RWPE2 (cell line): ENCODE results near the gene SLC35D1.
"Not testable (repeated sequence)": the region's sequence is repeated elsewhere in the genome, so short reads cannot be mapped to it uniquely, and the experiment has no call there.

Experiments
- ATAC-seq: fragments of 200-7000 bp; cut with Tn5 transposase; 3 replicates; pipeline ENCODE4 v1.9.1; 2021; ENCODE audit warnings: low read depth
- DNase-seq: peaks from one replicate; pipeline ENCODE4 v3.0.0-alpha.2; 2020; ENCODE audit warnings: low spot score
- H3K27ac ChIP-seq: fragments of 450-650 bp; 2 replicates; pipeline ENCODE4 v1.5.1; 2017; ENCODE audit warnings: mild to moderate bottlenecking; ENCODE audit not compliant: poor library complexity, severe bottlenecking
- H3K27me3 ChIP-seq: fragments of 250-450 bp; sonication (Bioruptor Pico); 2 replicates; pipeline ENCODE4 v1.5.1; 2021; ENCODE audit warnings: mild to moderate bottlenecking, moderate library complexity; ENCODE audit not compliant: insufficient read depth, poor library complexity, severe bottlenecking
- H3K36me3 ChIP-seq: fragments of 250-450 bp; sonication (Bioruptor Pico); 2 replicates; pipeline ENCODE4 v1.5.1; 2020; ENCODE audit warnings: low read depth, mild to moderate bottlenecking, moderate library complexity
- H3K4me1 ChIP-seq: fragments of 250-450 bp; sonication (Bioruptor Pico); 2 replicates; pipeline ENCODE4 v1.5.1; 2021; ENCODE audit warnings: mild to moderate bottlenecking, moderate library complexity; ENCODE audit not compliant: insufficient read depth, poor library complexity, severe bottlenecking
- H3K4me3 ChIP-seq: fragments of 250-450 bp; sonication (Bioruptor Pico); 2 replicates; pipeline ENCODE4 v1.5.1; 2021; ENCODE audit warnings: mild to moderate bottlenecking, moderate library complexity; ENCODE audit not compliant: severe bottlenecking
- H3K9me3 ChIP-seq: fragments of 250-450 bp; sonication (Bioruptor Pico); 2 replicates; pipeline ENCODE4 v1.5.1; 2021; ENCODE audit warnings: mild to moderate bottlenecking, moderate library complexity; ENCODE audit not compliant: severe bottlenecking
- TF ChIP-seq, protein P1 (sequence below): fragments of 450-650 bp; IDR thresholded peaks from one replicate; pipeline ENCODE4 v1.5.1; 2017; ENCODE audit warnings: mild to moderate bottlenecking, moderate library complexity; ENCODE audit not compliant: poor library complexity, severe bottlenecking

The SLC35D1 gene

DNA sequence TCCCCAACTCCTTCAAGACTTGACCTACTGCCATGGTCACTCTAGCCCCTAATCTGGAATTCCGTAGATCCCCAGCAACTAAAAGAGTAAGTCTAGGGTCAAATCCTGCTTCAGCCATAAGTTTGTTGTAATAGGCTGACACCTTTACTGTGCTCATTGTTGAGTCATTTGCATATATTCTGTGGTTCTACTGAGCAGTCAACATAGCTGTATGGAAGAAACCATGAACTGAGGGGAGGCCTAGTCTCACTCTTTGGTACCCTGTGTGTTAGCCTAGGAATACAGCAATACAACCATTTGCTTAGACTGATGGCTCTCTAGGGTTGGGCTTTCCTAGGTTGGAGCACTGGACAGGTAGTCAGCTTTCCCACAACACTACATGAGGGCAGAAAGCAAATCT, 23.6 kb upstream of the SLC35D1 start:
- DNase-seq (no peak), ATAC-seq (no peak)
- no peak overlapping the region for H3K27ac ChIP-seq
- H3K36me3 ChIP-seq: no peaks in the 10 kb centered on the region
- TF ChIP-seq, protein P1, sequence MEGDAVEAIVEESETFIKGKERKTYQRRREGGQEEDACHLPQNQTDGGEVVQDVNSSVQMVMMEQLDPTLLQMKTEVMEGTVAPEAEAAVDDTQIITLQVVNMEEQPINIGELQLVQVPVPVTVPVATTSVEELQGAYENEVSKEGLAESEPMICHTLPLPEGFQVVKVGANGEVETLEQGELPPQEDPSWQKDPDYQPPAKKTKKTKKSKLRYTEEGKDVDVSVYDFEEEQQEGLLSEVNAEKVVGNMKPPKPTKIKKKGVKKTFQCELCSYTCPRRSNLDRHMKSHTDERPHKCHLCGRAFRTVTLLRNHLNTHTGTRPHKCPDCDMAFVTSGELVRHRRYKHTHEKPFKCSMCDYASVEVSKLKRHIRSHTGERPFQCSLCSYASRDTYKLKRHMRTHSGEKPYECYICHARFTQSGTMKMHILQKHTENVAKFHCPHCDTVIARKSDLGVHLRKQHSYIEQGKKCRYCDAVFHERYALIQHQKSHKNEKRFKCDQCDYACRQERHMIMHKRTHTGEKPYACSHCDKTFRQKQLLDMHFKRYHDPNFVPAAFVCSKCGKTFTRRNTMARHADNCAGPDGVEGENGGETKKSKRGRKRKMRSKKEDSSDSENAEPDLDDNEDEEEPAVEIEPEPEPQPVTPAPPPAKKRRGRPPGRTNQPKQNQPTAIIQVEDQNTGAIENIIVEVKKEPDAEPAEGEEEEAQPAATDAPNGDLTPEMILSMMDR: no peak
- H3K4me3 ChIP-seq: no peak overlapping the region
- H3K27me3 ChIP-seq: no peaks in the 10 kb centered on the region
- no peaks in the 10 kb centered on the region for H3K4me1 ChIP-seq
- no peaks in the 10 kb centered on the region for H3K9me3 ChIP-seq

DNA sequence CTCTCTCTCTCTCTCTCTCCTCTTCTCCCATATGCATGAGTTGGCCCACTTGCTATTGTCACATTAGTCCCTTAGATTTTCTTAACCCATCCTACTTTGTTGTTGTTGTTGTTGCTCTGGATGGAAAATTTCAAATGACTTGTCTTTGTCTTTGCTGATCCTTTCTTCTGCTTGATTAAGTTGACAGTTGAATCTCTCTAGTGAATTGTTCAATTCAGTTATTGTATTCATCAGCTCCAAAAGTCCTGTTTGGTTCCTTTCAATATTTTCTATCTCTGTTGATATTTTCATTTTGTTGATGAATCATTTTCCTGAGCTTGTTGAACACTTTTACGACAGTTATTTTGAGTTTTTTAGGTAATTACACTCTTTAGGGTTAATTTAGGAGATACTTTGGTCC, 18.8 kb upstream of the SLC35D1 start:
- no peak overlapping the region for H3K4me3 ChIP-seq
- ATAC-seq (no peak), DNase-seq (no peak)
- no peaks in the 10 kb centered on the region for H3K27me3 ChIP-seq
- H3K4me1 ChIP-seq: no peaks in the 10 kb centered on the region
- no peak overlapping the region for H3K27ac ChIP-seq
- TF ChIP-seq, protein P1: no peak
- H3K36me3 ChIP-seq: no peaks in the 10 kb centered on the region
- peaks cover 2% of the 10 kb centered on the region for H3K9me3 ChIP-seq

DNA sequence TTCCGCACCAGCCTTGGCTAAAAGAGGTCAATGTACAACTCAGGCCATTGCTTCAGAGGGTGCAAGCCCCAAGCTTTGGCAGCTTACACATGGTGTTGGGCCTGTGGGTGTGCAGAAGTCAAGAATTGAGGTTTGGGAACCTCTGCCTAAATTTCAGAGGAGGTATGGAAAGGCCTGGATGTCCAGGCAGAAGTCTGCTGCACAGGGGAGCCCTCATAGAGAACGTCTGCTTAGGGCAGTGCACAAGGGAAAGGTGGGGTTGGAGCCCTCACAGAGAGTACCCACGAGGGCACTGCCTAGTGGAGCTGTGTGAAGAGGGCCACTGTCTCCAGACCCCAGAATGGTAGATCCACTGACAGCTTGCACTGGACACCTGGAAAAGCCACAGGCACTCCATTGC, 13.7 kb upstream of the SLC35D1 start:
- DNase-seq, H3K27ac ChIP-seq, H3K36me3 ChIP-seq, H3K4me1 ChIP-seq, ATAC-seq, H3K27me3 ChIP-seq, H3K4me3 ChIP-seq, H3K9me3 ChIP-seq: not testable (repeated sequence)

DNA sequence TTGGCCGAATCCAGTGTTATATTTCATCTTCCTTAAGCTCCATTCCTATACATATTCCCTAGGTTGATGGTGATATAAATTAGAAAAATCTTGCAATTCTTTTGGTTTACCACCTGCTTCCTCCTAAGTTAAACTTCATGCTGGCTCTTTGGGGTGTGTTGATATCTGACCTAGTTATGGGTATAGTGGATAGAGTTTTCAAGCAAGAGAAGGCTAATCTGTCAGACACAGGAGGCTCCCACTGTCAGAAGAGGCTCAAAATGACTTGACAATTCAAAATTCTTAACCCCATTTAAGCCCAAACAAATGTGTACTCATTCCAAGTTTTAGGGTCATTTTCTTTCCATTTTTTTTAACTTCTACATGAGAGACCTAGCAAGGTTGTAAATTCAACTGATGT, 8.5 kb upstream of the SLC35D1 start:
- Histone ChIP-seq H3K27me3 (no peaks in the 10 kb centered on the region), H3K4me3 (no peak overlapping the region), H3K36me3 (no peaks in the 10 kb centered on the region), H3K9me3 (no peaks in the 10 kb centered on the region), H3K27ac (no peak overlapping the region), H3K4me1 (peaks cover 16% of the 10 kb centered on the region)
- TF ChIP-seq, protein P1: no peak
- ATAC-seq (no peak), DNase-seq (no peak)

DNA sequence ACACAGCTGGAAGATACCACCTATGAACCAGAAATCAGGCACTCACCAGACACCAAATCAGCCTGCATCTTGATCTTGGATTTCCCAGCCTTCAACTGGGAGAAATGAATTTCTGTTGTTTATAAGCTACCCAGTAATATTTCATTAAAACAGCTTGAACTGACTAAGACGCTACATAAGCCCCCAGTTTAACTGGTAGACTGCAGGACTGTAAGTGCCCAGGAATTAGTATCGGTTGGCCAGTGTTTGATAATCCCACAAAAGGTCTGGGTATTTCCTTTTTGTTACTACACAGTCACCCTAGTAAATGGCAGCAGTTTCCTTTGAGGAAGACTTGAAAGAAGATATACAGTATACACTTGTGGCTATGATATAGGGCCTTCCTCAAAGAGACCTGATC, 7.3 kb upstream of the SLC35D1 start:
- Histone ChIP-seq H3K4me3 (no peak overlapping the region), H3K9me3 (no peaks in the 10 kb centered on the region), H3K4me1 (peaks cover 16% of the 10 kb centered on the region), H3K27ac (no peak overlapping the region), H3K27me3 (no peaks in the 10 kb centered on the region), H3K36me3 (no peaks in the 10 kb centered on the region)
- TF ChIP-seq, protein P1: no peak
- no peak for DNase-seq
- ATAC-seq: no peak
